ENCODE measurements around the gene ITGB6.

GRCh38 chr2:160053946-160054345 lies 146.1 kb downstream of the ITGB6 start:
- TF ChIP-seq GABPA (IDR thresholded peaks at IDR 0.05; ENCODE audit: low read depth), result no peak
- no peak for TF ChIP-seq CTCF (IDR thresholded peaks at IDR 0.05 in 2 of 3, conservative IDR thresholded peaks at IDR 0.05 in 1 of 3; ENCODE audit: control insufficient read depth in 2 of 3, extremely low read depth in 1 of 3, insufficient read depth in 1 of 3, low read depth in 3 of 3, low read length in 3 of 3)
- TF ChIP-seq RAD21 (IDR thresholded peaks at IDR 0.05; ENCODE audit: insufficient read depth, low read depth, low read length), result no peak

Data from GM12878 (cell line).